Skin epidermis (tissue), 12 donors: ENCODE measurements around the gene TEX2.
"Not testable (repeated sequence)": the region's sequence is repeated elsewhere in the genome, so short reads cannot be mapped to it uniquely, and the experiment has no call there.

Experiments
- H3K27ac ChIP-seq, 21 experiments: fragments of 200-600 bp; sonication (generic) in 11 of 21; one replicate each; pipeline ENCODE4 v1.5.0; 2020; ENCODE audit warnings: mild to moderate bottlenecking in 3 of 21, inconsistent platforms in 2 of 21, moderate library complexity in 2 of 21
- H3K4me3 ChIP-seq, 7 experiments: fragments of 200-600 bp; sonication (generic) in 2 of 7; one replicate each; pipeline ENCODE4 v1.5.0; 2020; ENCODE audit warnings: inconsistent platforms in 2 of 7, mild to moderate bottlenecking in 2 of 7, moderate library complexity in 1 of 7

Gene TEX2

GRCh38 chr17:64129765-64130558 is 133.1 kb downstream of the TEX2 start, which contains the start of gene ERN1:
Gene ERN1 (minus strand): TSS chr17:64130144. CDS start chr17:64130029, 115 bp downstream.
- Histone ChIP-seq H3K4me3 (peak within 1 kb of the TSS; percentile 64 to 89 (median 78)), H3K27ac (peak within 1 kb of the TSS; percentile 72 to 98 (median 94))

DNA sequence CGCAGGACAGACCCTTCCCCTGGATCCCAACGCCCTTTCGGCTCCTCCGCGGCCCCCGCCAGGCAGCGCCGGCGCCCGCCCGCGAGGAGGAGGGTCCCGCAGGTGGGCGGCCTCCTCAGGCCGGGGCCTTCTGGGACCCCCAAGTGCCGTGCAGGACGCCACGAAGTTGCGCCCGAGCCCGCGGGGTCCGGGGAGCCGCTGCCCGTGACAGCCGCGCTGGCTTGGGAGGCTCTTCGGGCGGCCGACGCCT is 133.6 kb downstream of the TEX2 start:
- peak overlapping the region; percentile 43 to 98 (median 94) for H3K27ac ChIP-seq

DNA sequence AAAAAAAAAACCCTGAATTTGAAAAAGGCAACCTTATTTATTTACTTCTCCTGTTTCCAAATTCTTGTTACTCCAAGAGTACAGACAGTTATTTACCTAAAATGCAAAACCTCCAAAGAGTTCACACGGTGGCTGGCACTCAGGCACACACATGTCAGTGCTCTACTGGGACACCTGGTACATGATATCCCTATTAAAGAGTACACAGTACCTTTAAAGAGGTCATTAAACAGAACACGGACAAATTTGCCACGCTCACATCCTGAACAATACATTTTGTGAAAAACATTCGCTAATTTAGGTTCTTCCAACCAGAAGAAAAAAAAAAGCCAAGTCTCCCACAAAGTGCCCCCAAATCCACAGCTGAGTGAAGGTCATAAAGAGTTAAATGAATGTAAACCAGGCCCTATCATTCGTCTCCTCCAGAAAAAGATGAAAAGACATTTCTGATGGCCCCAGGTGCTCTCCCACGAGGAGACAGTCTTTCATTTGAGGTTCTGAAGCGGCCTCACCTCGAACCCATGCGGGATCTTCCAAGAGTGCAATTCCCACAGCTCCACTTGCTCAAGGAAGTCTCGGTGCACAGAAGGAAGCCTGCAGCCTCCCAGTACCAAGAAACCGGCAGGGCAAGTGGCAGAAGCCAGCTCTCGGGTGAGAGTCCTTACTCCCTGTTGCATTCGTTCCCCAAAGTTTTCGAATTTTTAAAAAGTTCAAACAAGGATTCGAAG is 134.1 kb downstream of the TEX2 start:
- Histone ChIP-seq H3K27ac (peak overlapping the region; percentile 43 to 98 (median 94)), H3K4me3 (peak overlapping the region; percentile 64 to 89 (median 78))

More for the DNA sequence above, 133.6 kb downstream of the TEX2 start:
- peak overlapping the region; percentile 64 to 89 (median 78) for H3K4me3 ChIP-seq

GRCh38 chr17:64126918-64127317 is 136.1 kb downstream of the TEX2 start:
- Histone ChIP-seq H3K27ac (no peak overlapping the region), H3K4me3 (no peak overlapping the region)

DNA sequence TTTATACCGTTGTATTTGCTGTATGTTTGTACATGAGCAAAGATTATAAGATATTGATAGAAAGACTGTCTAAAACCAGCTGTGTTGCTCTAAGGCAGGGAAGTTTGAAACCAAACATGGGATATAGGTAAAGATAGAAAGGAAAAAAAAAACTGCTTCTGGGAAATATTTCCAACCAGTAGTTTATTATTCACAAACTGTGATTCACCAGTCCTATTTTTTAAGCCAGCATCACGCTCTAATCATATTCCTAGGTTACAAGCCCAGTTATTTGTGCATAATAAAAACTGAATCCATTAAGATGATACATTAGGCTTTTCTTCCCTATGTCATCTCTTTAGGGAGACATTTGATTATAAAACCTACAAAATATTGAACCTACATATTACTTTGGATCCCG is 137.1 kb downstream of the TEX2 start:
- Histone ChIP-seq H3K27ac (no peak overlapping the region), H3K4me3 (no peak overlapping the region)

DNA sequence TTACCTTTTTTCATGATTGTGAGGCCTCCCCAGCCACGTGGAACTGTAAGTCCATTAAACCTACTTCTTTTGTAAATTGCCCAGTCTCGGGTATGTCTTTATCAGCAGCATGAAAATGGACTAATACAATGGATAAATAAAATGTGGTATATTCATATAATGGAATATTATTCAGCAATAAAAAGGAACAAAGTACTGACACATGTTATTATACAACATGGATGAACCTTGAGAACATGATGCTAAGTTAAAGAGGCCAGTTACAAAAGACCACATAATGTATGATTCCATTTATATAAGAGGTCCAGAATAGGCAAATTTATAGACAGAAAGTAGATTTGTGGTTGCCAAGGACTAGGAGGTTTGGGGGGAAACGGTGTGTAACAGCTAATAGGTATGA is 138.5 kb downstream of the TEX2 start:
- Histone ChIP-seq H3K27ac (no peak overlapping the region), H3K4me3 (no peak overlapping the region)

GRCh38 chr17:64123114-64123513 is 139.9 kb downstream of the TEX2 start:
- Histone ChIP-seq H3K4me3 (no peak overlapping the region), H3K27ac (no peak overlapping the region)

DNA sequence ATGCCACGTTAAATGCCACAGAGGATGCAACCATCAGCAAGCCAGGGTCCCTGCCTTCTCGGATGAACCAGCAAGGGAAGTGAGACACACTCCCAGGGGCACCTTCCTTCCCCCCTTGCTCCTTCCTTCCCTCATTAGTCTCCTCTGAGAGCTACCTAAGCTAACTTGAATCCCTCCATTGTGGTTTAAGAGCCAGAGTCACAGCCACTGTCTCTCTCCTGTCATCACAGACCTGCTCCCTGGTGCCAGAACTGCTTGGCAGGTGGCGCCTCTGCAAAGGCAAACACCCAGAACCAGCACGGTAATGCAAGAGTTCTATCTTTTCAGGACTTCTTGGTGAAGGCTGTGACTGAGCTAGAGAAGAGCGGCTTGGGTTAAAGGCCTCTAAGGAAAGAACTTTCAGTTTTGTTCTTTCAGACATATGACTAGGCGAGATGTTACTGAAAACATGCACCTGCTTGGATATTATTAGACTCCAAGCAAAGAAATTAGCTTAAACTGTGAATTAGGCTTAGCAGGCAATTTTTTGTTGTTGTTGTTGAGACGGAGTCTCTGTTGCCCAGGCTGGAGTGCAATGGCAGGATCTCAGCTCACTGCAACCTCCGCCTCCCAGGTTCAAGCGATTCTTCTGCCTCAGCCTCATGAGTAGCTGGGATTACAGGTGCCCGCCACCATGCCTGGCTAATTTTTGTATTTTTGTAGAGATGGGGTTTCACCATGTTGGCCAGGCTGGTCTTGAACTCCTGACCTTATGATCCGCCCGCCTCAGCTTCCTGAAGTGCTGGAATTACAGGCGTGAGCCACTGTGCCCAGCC is 141.9 kb downstream of the TEX2 start:
- peak overlapping the region in 3 of 21 experiments; percentile 31 to 49 (median 40) for H3K27ac ChIP-seq

GRCh38 chr17:64120159-64120810 is 142.8 kb downstream of the TEX2 start:
- Histone ChIP-seq H3K27ac (peak overlapping the region in 2 of 21 experiments; percentile 31 to 49), H3K4me3 (no peak overlapping the region)

More for the DNA sequence above, 141.9 kb downstream of the TEX2 start:
- not testable (repeated sequence) for H3K4me3 ChIP-seq

GRCh38 chr17:64117981-64118979 is 144.8 kb downstream of the TEX2 start:
- peak overlapping the region in 3 of 21 experiments; percentile 1 to 39 (median 3) for H3K27ac ChIP-seq

GRCh38 chr17:64115822-64116534 is 147.1 kb downstream of the TEX2 start:
- H3K4me3 ChIP-seq = peak overlapping the region in 1 of 7 experiments; percentile 9
- H3K27ac ChIP-seq = peak overlapping the region in 10 of 21 experiments; percentile 25 to 74 (median 60)

More at GRCh38 chr17:64117981-64118979, 144.8 kb downstream of the TEX2 start:
- no peak overlapping the region for H3K4me3 ChIP-seq

- peak overlapping the region in 1 of 7 experiments; percentile 9 for H3K4me3 ChIP-seq
- H3K27ac ChIP-seq = peak overlapping the region in 16 of 21 experiments; percentile 7 to 74 (median 56)
These were observed 147.9 kb downstream of the TEX2 start for GRCh38 chr17:64115043-64115698.

DNA sequence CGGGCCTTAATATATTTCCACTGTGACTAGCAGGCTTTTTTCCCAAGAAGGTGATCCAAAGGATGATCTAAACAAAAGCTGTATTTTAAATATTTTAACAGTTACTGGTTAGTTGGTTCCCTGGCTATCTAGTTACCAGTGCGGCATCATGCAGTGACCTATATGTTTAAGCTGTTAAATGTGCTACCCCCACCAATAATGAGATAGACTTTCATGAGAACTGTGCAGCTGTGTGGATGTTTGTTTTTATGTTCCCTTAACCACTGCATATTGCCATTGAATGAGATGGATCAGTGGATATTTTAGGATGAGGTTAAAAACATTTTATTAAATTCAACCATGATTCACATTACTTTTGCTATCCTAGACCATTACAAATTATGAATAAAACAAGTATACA is 150.1 kb downstream of the TEX2 start:
- no peak overlapping the region for H3K4me3 ChIP-seq
- no peak overlapping the region for H3K27ac ChIP-seq

GRCh38 chr17:64111831-64112230 is 151.2 kb downstream of the TEX2 start:
- H3K27ac ChIP-seq = no peak overlapping the region
- no peak overlapping the region for H3K4me3 ChIP-seq

DNA sequence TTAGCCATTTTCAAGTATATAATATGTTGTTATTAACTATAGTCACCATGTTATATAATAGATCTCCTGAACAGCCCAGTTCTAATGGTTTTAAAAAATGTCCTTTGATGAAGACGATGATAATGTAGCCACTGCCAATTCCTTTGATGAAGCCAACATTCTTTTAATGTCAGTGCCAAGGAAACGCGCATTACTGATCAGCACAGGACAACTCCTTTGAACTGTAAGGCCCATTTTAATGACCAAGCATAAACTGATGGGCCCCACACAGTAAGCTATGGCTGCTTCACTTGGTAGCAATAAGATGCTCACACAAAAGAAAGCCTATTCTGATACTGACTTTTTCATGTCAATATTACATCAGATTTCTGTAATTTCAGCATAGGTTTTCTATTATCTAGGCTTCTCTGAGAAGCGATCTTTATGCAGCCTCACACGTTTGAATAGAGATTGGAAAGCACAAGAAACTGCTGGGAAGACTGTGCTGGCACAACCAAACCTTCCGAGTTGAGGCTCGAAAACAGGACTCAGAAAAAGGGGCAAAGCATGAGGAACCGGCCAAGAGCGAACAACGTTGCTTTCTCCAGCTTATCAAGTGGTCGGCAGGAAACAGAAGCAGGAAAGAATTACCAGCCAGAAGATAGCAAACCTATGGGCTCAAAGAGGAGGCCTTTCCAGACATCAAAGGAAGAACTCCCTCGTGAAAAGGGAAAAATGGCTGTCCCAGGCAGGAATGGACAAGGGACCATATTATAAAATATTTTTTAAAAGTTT is 152.5 kb downstream of the TEX2 start:
- H3K27ac ChIP-seq = no peak overlapping the region
- H3K4me3 ChIP-seq = no peak overlapping the region

GRCh38 chr17:64109400-64109799 is 153.7 kb downstream of the TEX2 start:
- H3K27ac ChIP-seq = peak overlapping the region in 1 of 21 experiments; percentile 12
- H3K4me3 ChIP-seq = no peak overlapping the region
